NCI-H226 (cell line): Measurements from ENCODE around the gene NOL4L.

Source experiments
- DNase-seq: peaks from one replicate; pipeline ENCODE4 v3.0.0-alpha.2; 2015

NOL4L gene

GRCh38 chr20:32481311-32482142 is 103.6 kb downstream of the NOL4L start:
- no peak for DNase-seq

- no peak for DNase-seq
Measured at GRCh38 chr20:32480371-32481241, 104.5 kb downstream of the NOL4L start.

GRCh38 chr20:32479697-32480171 is 105.4 kb downstream of the NOL4L start:
- DNase-seq, result no peak

GRCh38 chr20:32479012-32479411 is 106.1 kb downstream of the NOL4L start:
- DNase-seq, result no peak

- DNase-seq, result no peak
Measured at GRCh38 chr20:32478576-32478975, 106.6 kb downstream of the NOL4L start.

DNA sequence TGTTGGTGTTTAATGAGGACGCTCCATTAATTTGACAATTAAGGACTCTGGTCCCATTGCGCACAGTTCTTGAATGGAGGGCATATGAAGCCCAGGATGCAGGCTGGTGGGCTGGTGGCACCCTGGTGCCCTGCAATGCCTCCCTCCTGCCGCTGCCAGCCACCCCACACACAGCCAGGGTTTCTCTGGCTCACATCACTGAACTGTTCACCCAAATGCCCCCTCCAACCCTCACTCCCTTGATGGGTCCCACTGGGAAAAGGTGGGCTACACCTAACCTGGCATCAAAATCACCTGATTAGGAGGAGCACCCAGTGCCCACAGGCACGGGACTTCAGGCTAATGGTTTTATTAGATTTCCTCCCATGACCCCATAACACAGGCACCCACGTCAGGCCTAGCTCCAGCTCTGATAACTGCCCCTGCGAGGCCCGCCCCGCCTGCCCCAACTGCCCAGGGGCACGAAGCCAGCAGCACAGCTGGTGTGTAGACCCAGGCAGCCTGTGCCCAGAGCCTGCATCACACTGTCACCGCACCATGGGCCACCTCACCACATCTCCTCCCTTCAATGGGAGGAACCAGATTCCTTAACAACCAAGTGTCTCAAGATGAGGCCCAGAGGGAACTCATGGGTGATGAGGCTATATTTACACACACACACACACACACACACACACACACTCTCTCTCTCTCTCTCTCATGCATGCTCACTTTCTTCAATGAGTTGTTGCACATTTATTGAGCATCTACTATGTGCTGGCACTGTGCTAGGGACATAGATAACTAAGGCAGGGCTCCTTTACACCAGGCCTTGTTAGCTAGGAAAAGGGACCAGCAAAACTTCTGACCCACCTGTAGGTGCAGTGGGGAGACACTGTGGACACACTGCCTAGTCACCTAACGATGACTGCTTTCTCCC is 107.3 kb downstream of the NOL4L start:
- DNase-seq, result no peak

DNA sequence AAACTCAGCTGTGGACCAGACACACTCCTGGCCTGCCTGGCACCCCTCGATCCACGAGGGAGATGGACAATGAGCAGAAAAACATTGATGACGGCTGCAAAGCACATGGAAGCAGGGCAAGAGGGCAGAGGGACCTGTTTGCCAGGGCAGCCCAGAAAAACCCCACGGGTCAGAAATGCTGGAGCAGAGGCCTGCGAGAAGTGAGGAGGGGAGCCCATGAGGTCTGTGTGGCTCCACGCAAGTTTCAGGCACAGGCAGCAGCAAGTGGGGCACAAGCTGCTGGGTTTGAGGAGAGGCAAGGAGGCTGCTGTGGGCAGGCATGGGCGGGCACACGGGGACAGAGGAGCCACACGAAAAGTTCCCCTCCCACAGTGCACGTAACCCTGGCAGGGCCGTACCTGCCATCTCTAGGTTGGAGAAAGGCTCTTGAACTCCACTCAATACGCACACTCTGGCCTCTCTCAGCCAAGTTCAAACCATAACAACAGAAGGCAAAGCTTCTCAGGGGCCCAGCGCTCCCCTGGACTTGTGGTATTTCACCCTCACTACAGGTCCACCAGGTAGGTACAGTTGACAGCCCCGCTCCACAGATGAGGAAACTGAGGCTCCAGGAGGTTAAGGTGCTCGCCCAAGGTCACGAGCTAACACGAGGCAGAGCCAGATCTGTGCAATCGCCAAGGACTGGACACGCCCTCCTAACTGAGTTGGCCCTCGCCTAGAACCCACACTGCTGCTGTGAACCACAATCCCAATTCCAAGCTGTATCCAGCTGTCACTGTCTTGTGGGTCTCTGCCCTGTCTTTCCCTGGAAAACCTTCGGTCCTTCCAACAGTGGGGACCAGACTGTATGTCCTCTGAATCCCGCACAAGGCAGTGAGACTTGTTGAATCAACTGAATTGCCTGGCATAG is 108.2 kb downstream of the NOL4L start:
- no peak for DNase-seq

GRCh38 chr20:32474967-32475811 is 109.9 kb downstream of the NOL4L start:
- DNase-seq, result peak; percentile 100

GRCh38 chr20:32474717-32474966 is 110.5 kb downstream of the NOL4L start:
- DNase-seq, result no peak

GRCh38 chr20:32474009-32474716 is 111.0 kb downstream of the NOL4L start:
- no peak for DNase-seq

- DNase-seq, result no peak
Measured at GRCh38 chr20:32473231-32474008, 111.7 kb downstream of the NOL4L start.

- DNase-seq, result no peak
Measured at GRCh38 chr20:32472581-32473207, 112.4 kb downstream of the NOL4L start.

DNA sequence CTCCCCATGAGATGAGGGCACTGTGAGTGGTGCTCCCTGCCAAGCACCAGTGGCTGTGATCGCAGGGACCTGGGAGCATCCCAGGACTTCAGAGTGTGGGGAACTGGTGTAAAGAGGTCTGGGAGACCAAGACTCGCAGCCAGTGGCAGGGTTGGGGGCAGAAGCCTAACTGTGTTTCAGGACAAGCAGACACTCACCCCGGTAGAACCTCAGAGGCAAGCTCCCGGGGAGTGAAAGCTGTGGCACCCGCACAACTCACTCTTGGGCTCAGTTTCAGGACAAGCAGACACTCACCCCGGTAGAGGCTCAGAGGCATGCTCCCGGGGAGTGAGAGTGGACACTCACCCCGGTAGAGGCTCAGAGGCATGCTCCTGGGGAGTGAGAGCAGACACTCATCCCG is 114.2 kb downstream of the NOL4L start:
- DNase-seq, result no peak

GRCh38 chr20:32470025-32470861 is 114.9 kb downstream of the NOL4L start:
- DNase-seq, result peak; percentile 93

DNA sequence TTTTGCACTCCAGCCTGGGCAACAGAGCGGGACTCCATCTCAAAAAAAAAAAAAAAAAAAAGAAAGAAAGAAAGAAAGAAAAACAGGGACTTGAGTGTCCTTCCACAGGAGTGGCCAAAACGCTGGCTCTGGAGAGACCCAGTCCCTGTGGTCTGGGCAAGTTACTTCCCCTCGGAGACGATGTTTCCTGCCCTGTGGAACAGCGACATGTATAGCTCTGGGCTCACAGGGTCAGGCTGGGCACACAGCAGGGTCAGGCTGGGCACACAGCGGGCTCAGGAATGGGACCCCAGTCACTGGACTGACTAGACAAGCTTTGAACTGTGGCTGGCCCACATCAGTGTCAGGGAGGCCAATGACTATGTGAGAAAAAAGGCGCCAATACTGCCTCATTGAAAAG is 116.3 kb downstream of the NOL4L start:
- DNase-seq, result no peak

- no peak for DNase-seq
Measured at GRCh38 chr20:32468313-32468640, 116.9 kb downstream of the NOL4L start.

DNA sequence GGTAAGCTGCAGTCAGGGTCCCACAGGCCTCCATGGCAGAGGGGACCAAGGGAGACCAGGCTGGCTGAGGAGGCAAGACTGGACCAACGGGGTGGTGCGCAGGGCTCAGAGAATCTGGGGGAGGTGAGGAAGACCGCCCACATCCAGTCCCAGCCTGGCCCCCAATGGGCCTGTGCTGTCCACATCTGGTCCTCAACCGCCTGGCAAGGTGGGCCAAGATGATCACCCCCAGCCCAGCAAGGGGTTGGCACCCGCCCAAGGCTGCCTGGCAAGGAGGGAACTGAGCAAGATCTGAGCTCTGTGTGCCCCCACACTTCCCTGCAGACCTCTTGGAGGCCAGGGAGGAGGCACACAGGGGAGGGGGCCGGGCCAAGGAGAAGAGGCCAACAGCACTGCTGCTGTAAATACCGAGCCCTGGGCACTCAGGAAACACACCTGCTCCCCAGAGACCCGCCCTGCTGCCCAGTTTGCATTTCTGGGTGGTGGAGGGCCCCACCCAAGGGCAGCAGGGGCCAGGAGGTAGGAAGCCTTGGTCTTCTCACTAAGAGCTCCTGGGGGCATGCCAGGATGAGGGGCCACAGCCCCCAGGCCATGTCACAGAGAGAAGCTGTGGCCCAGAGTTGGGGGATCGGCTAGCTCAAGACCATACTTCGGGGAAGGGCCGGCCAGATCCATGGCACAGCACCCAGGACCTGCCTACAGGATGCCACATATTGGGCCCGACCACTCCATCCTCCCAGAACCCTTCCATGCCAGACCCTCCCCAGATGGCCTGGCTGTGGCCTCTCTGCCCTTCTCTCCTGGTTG is 117.4 kb downstream of the NOL4L start:
- DNase-seq, result no peak
